ENCODE measurements around the gene PDCD6IP. TPM values are rescaled to one million over a fixed set of nuclear protein-coding genes. Genes with fewer than 3 reads are reported as not detected.
"Not testable (repeated sequence)": the region's sequence is repeated elsewhere in the genome, so short reads cannot be mapped to it uniquely, and the experiment has no call there.

PDCD6IP gene
- total RNA-seq, 1 donor from 2014 or later, result 271 TPM

GRCh38 chr3:33792167-33792892, 6.1 kb upstream of the PDCD6IP start:
- no peak for DNase-seq

DNA sequence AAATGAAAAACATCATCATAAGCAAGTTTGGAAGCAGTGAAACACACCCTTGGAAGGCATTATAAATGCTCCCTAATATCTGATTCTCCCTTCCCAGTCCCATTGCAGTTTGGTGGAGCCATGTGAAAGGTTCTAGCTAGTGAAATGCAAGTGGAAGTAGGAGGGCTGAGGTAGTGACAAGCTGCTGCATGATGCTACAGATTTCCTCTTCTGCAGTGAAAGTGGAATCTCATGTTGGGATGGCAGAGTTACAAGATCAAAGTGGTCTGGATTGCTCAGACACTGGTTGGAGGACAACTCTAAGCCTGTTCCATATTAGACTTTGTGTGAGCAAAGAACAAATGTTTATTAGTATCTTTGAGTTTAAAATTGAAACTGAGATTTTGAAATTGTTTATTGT, 3.3 kb upstream of the PDCD6IP start:
- DNase-seq, result no peak

DNA sequence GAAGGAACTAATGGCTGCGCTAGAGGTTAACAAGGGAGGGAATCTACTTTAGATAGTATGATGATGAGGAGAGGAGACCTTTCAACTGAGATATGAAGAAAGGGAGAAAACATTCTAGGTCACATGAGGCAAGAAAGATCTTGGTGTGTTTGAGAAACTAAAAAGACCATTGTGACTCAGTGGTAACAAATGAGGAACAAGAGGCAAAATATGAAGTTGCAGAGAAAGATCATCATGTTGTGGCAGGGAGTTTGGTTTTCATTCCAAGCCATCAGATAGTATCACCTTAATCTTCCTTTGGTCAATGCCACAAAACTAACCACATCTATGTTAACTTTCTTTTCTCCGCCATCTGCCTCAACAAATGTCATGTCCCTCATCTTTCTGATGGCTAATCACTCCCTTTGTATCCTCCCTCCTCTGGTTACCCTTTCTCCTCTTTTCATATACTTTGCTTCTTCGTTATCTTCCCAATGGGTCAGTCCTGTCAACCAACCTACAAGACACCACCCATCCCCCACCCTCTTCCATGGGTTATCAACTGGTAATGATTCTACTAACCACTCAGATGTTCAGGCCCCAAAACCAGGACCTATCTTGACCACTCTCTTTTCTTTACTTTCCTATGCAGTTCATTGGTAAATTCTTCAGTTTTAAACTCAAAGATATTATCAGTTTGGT, 2.4 kb upstream of the PDCD6IP start:
- DNase-seq, result no peak

DNA sequence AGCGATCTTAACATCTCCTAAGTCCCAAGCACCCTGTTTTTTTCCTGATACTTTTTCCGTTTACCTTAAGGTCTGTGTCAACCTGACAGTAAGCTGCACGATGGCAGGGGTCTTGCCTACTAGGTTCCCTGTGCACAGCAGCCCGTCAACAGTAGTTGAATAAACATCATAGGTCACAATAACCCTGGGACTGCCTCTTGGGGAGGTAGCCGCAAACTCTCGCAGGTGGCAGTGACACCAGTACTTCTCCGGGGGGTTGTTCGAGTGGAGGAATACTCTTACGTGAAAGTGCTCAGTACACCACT, 365 bp upstream of the PDCD6IP start:
- DNase-seq, result no peak

- DNase-seq, result no peak
These were observed 747 bp downstream of the PDCD6IP start for GRCh38 chr3:33799202-33799551.

DNA sequence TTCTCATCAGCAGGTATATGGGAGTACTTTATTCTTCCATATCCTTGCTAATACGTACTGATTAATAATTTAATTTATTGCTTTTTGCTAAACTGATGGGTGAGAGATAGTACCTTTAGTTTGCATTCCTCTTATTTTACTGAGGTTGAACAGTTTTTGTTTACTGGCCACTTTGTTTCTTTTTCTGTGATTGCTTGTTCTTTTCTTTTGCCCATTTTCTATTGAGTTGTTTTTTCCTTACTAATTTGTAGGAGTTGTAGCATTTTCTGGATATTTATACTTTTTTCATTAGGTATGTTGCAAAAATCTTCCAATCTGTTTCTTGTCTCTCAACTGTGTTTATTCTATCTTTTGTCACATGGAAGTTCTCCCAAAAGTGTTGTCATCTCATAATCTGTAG, 4.8 kb downstream of the PDCD6IP start:
- no peak for DNase-seq

- DNase-seq, result no peak
These were observed 5.6 kb downstream of the PDCD6IP start for GRCh38 chr3:33803894-33804526.

GRCh38 chr3:33807191-33807590, 8.8 kb downstream of the PDCD6IP start:
- no peak for DNase-seq

DNA sequence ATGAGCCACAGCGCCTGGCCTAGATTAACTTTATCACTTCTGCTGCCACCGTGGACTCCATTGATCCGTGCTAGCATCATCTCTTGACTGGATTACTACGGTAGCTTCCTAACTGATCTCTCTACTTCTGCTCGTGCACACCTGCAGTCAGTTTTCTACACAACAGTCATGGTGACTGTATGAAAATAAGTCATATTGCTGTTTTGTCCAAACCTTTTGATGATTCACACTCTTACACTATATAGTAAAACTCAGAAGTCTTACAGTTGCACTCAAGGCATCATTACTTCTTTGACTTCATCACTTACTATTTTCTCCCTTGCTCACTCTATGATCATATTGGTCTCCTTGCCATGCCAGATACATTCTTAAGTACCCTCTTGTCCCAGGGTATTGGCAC, 10.1 kb downstream of the PDCD6IP start:
- DNase-seq, result no peak

- DNase-seq, result no peak
These were observed 12.1 kb downstream of the PDCD6IP start for GRCh38 chr3:33810545-33810944.

DNA sequence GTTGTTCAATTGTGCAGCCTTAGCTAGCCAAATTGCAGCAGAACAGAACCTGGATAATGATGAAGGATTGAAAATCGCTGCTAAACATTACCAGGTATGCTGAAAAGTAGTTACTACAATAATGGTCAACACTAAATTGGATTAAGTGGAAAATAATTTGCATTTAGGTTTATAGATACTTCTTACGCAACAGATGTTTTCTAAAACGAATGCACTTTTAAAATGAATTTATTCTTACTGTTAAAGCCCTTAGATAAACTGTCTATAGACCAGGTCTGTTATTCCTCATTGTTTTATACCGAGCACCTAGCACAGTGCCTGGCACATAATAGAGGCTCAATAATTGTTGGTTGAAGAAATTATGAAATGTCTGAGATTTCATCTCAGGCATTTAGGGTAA, 23.6 kb downstream of the PDCD6IP start:
- no peak for DNase-seq

GRCh38 chr3:33823821-33824220, 25.4 kb downstream of the PDCD6IP start:
- DNase-seq, result no peak

GRCh38 chr3:33825111-33825510, 26.7 kb downstream of the PDCD6IP start:
- DNase-seq, result no peak

DNA sequence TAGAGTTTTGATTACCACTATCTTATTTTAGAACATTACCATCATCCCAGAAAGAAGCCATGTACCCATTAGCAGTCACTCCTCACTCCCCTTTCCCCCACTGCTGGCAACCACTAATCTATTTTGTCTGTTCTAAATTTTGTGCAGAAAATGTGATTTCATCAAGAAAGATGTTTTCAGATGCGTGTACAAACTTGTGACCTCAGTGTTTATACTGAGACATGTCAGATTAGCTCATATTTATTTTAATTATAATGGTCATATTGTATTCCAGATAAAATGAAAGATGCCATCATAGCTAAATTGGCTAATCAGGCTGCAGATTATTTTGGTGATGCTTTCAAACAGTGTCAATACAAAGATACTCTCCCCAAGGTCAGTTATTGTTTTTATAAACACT, 27.8 kb downstream of the PDCD6IP start:
- no peak for DNase-seq

DNA sequence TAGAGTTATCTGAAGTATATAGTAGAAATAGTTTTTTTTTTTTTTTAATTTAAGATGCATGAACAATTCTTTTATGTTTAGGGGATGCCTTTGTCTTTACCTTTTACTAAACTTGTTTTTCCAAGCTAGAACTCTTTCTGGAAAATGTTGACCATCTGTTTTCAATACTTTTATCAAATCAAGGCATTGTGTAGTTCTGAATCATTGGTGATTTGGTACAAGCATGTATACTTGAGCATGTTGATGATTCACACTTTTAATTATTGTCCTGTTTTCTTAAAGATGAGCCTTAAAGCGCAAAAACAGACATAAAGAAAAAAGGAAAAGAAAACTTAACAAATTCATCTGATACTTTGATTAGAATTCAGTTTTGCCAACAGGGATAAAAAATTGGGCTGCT, 28.3 kb downstream of the PDCD6IP start:
- no peak for DNase-seq

DNA sequence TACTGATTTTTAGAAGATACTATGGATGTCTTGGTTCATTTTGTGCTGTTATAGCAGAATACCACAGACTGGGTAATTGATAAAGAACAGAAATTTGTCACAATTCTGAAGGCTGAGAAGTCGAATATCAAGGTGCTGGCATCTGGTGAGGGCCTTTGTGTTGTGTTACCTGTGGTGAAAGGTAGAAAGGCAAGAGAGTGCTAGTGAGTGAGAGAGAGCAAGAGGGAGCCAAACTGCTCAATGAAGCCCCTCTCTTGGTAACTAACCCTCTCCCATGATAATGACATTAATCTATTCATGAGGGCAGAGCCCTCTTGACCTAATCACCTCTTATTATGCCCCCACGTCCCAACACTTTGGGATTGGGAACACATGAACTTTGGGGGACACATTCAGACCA, 31.3 kb downstream of the PDCD6IP start:
- no peak for DNase-seq

- no peak for DNase-seq
These were observed 32.6 kb downstream of the PDCD6IP start for GRCh38 chr3:33831053-33831452.

GRCh38 chr3:33833408-33834095, 35.1 kb downstream of the PDCD6IP start:
- DNase-seq, result no peak

DNA sequence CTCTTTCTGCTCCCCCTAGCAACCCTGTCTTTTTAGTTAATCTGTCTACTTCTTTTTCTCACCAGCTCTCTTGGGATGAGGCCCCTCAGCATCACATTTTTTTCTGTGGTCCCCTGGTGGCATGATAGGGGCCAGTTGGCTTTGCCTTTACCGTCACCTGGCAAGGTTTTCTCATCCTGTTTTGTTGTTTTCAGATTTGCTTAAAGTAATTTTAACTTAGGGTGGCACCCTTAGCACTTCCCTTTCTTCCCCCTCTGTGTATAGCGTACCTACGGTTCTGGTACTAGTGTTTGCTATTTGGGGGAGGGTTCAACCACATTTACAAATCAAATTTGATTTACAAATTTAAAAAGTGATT, 35.6 kb downstream of the PDCD6IP start:
- no peak for DNase-seq

DNA sequence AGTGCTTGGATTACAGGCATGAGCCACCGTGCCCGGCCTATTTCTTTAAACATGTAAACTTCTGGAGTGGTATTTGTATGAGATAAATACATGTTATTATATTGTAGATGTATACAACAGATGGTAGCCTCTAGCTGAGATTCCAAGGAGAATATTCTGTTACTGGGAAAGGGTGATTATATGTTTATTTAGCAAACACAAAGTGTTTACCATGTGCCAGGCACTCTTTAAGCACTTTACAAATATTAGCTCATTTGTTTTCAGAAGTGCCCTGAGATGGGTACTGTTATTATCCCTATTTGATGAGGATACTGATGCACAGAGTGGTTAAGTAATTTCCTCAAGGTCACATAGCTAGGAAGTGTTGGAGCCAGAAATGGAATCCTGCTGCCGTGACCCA, 38.8 kb downstream of the PDCD6IP start:
- DNase-seq, result not testable (repeated sequence)

DNA sequence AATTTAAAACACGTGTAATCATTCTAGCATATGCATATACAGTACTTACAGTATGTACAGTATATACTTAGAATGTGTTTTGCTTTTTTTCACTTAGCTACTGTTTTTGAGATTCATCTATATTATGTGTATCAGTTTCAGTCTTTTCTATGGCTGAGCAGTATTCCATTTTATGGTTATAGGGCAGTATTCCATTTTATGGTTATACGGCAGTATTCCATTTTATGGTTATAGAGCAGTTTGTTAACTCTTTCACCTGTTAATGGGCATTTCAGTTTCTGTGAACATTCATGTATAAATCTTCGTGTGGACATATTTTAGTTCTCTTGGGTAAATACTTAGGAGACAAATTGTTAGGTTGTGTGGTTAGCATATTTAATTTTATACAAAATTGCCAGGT, 40.9 kb downstream of the PDCD6IP start:
- DNase-seq, result no peak

- DNase-seq, result no peak
These were observed 41.7 kb downstream of the PDCD6IP start for GRCh38 chr3:33840179-33840578.

GRCh38 chr3:33848624-33849347, 50.4 kb downstream of the PDCD6IP start:
- no peak for DNase-seq

Data from tongue (tissue), 2 donors.